Measurements from ENCODE around the gene ADAMTS9.

Gene ADAMTS9

DNA sequence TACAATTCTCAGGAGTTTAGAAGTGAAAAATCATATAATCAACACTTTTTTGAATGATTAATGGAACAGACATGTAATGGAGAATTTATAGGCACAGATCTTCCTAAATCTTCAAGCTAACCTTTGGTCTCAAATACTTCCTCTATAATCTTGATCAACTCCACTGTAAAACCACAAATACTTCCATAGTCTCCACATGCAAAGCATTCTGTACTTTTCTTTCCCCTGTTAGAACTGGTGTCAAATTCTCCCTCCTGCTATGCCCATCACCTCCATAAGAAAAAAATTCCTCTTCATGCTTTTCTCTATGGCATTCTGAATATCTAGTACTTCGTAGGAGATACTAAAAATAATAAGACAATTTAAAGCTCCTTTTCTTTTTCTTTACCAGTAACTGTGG lies 214.3 kb downstream of the ADAMTS9 start:
- DNase-seq, result no peak

DNA sequence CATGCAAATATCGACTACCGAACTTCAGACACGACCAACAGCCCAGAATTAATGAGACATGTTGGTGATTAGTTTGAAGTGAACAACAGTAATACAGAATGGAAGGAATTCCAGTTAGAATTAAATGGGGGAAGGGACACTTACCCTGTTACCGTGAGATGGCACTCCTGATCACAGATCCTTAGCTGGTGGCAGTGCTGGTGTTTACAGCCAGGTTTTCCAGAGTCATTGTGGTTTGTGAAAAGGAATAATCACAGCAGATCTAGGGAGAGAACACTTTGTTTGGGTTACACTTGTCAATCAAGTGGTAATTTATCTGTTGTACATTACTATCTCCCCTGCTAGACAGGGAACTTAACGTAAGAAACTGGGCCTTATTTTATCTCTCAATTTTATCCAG lies 217.4 kb downstream of the ADAMTS9 start:
- DNase-seq, result no peak

DNA sequence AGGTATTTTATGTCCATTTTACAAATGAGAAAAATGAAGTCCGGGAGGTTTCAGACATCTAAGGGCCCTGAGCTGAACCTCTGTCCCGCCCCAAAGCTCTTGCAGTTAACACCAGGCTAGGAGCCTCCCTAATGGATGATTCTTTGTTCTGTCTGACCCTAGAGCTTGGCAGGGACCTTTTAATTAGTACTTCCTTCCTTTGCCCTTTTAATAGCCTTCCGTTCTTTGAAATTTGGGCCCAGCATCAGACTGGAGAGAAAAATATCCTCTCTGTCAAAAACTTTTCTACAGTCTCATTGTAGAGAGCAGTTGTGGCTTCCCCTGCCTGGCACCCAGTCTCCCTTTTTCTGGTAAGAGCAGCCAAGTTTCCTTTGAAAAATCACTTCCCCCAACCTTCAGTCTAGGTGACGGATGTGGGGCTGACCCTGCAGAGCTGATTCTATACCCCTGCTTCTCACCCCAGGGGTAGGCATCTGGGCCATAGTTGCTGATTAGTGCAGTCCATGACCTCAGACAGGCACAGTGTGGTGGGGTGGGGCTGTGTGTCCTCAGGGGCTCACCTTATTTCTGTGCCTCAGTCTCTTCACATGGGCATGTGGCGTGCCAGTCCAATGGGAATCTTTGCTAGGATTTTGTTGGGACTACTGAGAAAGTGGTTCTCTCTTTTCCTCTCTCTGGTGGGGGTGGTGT lies 220.4 kb downstream of the ADAMTS9 start:
- DNase-seq, result no peak
